RWPE2 (cell line): ENCODE results near the gene HMCN2.

Experiments used
- ATAC-seq: fragments of 200-7000 bp; cut with Tn5 transposase; 3 replicates; pipeline ENCODE4 v1.9.1; 2021; ENCODE audit warnings: low read depth
- DNase-seq: peaks from one replicate; pipeline ENCODE4 v3.0.0-alpha.2; 2020; ENCODE audit warnings: low spot score
- H3K27ac ChIP-seq: fragments of 450-650 bp; 2 replicates; pipeline ENCODE4 v1.5.1; 2017; ENCODE audit warnings: mild to moderate bottlenecking; ENCODE audit not compliant: poor library complexity, severe bottlenecking
- H3K27me3 ChIP-seq: fragments of 250-450 bp; sonication (Bioruptor Pico); 2 replicates; pipeline ENCODE4 v1.5.1; 2021; ENCODE audit warnings: mild to moderate bottlenecking, moderate library complexity; ENCODE audit not compliant: insufficient read depth, poor library complexity, severe bottlenecking
- H3K36me3 ChIP-seq: fragments of 250-450 bp; sonication (Bioruptor Pico); 2 replicates; pipeline ENCODE4 v1.5.1; 2020; ENCODE audit warnings: low read depth, mild to moderate bottlenecking, moderate library complexity
- H3K4me1 ChIP-seq: fragments of 250-450 bp; sonication (Bioruptor Pico); 2 replicates; pipeline ENCODE4 v1.5.1; 2021; ENCODE audit warnings: mild to moderate bottlenecking, moderate library complexity; ENCODE audit not compliant: insufficient read depth, poor library complexity, severe bottlenecking
- H3K4me3 ChIP-seq: fragments of 250-450 bp; sonication (Bioruptor Pico); 2 replicates; pipeline ENCODE4 v1.5.1; 2021; ENCODE audit warnings: mild to moderate bottlenecking, moderate library complexity; ENCODE audit not compliant: severe bottlenecking
- H3K9me3 ChIP-seq: fragments of 250-450 bp; sonication (Bioruptor Pico); 2 replicates; pipeline ENCODE4 v1.5.1; 2021; ENCODE audit warnings: mild to moderate bottlenecking, moderate library complexity; ENCODE audit not compliant: severe bottlenecking
- TF ChIP-seq, protein P1 (sequence below): fragments of 450-650 bp; IDR thresholded peaks from one replicate; pipeline ENCODE4 v1.5.1; 2017; ENCODE audit warnings: mild to moderate bottlenecking, moderate library complexity; ENCODE audit not compliant: poor library complexity, severe bottlenecking

The HMCN2 gene

DNA sequence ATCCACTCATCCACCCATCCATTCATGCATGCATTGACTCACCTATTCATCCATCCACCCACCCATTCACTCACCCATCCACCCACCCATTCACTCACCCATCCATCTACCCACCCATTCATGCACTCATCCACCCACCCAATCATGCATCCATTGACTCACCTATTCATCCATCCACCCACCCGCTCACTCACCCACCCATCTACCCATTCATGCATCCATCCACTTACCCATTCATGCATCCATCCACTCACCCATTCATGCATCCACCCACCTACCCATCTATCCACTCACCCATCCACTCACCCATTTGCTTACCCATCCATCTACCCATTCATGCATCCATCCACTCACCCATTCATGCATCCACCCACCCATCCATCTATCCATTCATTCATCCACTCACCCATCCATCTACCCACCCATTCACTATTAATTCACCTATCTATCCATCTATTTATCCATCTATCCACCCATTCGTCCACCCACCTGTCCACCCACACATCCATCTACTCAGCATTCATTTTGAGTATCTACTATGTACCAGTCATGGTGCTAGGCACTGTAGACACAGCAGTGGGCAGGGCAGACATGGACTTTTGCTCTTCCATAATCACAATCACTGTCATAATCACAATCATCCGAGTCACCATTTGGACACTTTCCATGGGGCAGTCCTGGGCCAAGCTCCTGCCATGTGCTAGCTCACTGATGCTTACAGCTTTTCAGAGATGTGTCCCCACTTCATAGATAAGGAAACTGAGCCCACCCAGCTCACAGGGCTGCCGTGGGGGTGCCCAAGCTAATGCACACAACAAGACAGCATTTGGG lies 34.4 kb downstream of the HMCN2 start:
- TF ChIP-seq, protein P1, sequence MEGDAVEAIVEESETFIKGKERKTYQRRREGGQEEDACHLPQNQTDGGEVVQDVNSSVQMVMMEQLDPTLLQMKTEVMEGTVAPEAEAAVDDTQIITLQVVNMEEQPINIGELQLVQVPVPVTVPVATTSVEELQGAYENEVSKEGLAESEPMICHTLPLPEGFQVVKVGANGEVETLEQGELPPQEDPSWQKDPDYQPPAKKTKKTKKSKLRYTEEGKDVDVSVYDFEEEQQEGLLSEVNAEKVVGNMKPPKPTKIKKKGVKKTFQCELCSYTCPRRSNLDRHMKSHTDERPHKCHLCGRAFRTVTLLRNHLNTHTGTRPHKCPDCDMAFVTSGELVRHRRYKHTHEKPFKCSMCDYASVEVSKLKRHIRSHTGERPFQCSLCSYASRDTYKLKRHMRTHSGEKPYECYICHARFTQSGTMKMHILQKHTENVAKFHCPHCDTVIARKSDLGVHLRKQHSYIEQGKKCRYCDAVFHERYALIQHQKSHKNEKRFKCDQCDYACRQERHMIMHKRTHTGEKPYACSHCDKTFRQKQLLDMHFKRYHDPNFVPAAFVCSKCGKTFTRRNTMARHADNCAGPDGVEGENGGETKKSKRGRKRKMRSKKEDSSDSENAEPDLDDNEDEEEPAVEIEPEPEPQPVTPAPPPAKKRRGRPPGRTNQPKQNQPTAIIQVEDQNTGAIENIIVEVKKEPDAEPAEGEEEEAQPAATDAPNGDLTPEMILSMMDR, result no peak
- H3K4me3 ChIP-seq, result no peak overlapping the region
- no peaks in the 10 kb centered on the region for H3K4me1 ChIP-seq
- H3K9me3 ChIP-seq, result no peaks in the 10 kb centered on the region
- no peak for DNase-seq
- H3K27ac ChIP-seq, result no peak overlapping the region
- no peaks in the 10 kb centered on the region for H3K36me3 ChIP-seq
- ATAC-seq, result no peak
- H3K27me3 ChIP-seq, result no peaks in the 10 kb centered on the region

GRCh38 chr9:130300739-130301138 lies 35.2 kb downstream of the HMCN2 start:
- Histone ChIP-seq H3K4me3 (no peak overlapping the region), H3K9me3 (no peaks in the 10 kb centered on the region), H3K36me3 (no peaks in the 10 kb centered on the region), H3K4me1 (no peaks in the 10 kb centered on the region), H3K27ac (no peak overlapping the region), H3K27me3 (no peaks in the 10 kb centered on the region)
- TF ChIP-seq, protein P1, result no peak
- no peak for DNase-seq
- no peak for ATAC-seq

- no peaks in the 10 kb centered on the region for H3K4me1 ChIP-seq
Observed at GRCh38 chr9:130301483-130302286, 36.1 kb downstream of the HMCN2 start.

DNA sequence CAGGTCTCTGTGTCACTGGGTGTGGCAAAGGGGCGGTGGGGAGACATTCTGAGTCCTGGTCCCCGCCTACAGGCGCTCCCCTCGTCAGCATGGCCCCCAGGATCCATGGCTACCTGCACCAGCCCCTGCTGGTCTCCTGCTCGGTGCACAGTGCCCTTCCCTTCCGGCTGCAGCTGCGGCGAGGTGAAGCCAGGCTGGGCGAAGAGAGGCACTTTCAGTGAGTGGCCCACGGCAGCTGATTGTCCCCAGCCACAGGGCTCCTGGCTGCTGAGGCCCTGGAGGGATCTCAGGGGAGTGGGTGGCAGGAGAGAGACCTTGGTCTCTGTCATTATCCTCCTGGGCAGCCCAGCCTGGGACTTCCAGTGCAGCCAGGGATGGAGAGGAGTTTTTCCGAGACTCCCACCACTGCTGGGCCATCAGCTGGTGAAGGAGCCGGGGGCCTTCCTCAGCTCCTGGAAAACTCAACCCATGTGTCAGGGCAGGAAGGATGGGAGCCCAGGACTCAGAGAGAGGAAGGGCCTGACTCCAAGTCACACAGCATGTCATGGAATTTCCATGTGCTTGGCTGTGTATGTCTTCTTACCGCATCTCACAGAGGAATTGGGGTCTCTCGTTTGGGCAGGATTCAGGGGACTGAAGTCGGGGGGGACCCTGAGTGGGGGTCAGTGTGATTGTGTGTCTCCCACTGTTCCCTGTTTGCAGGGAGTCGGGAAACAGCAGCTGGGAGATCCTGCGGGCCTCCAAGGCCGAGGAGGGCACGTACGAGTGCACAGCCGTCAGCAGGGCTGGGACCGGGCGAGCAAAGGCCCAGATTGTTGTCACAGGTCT lies 37.4 kb downstream of the HMCN2 start:
- Histone ChIP-seq H3K9me3 (no peaks in the 10 kb centered on the region), H3K36me3 (no peaks in the 10 kb centered on the region), H3K4me3 (no peak overlapping the region), H3K27ac (no peak overlapping the region), H3K4me1 (no peaks in the 10 kb centered on the region), H3K27me3 (no peaks in the 10 kb centered on the region)
- ATAC-seq (no peak), DNase-seq (no peak)
- TF ChIP-seq, protein P1, result no peak

More at GRCh38 chr9:130301483-130302286, 36.1 kb downstream of the HMCN2 start:
- Histone ChIP-seq H3K9me3 (no peaks in the 10 kb centered on the region), H3K27ac (no peak overlapping the region), H3K36me3 (no peaks in the 10 kb centered on the region), H3K4me3 (no peak overlapping the region), H3K27me3 (no peaks in the 10 kb centered on the region)
- DNase-seq, result no peak
- TF ChIP-seq, protein P1, result no peak
- no peak for ATAC-seq
